AG08395 (cell line): Measurements from ENCODE around the gene UPK1B.
"Not testable (repeated sequence)": the region's sequence is repeated elsewhere in the genome, so short reads cannot be mapped to it uniquely, and the experiment has no call there.

Source experiments
- DNase-seq: peaks from one replicate; pipeline ENCODE4 v3.0.0; 2012; ENCODE audit warnings: mixed read lengths, low spot score

Gene UPK1B

DNA sequence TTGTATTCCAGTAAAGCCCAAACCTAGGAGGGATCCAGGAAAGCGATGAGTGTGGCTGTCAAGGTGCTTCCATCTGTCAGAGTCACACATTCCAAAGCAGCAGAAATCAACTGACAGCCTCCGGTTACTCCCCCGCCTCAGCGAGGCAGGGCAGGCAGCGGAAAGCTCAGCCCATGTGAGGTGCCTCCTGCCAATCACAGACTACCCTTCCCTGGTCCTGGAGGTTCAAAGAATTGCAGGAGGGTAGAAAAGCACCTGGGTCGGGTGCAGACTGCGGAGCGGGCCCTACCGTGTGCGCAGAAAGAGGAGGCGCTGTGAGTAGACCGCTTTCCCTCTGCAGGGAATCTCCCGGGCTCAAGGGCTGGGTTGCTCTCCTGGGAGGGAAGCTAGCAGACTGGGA lies at the start of gene UPK1B:
Gene UPK1B, plus strand, starts transcription at position 274 of the 400 bp plus-strand sequence. CDS start 13,144 bp downstream, outside the sequence.
- DNase-seq: no peak

DNA sequence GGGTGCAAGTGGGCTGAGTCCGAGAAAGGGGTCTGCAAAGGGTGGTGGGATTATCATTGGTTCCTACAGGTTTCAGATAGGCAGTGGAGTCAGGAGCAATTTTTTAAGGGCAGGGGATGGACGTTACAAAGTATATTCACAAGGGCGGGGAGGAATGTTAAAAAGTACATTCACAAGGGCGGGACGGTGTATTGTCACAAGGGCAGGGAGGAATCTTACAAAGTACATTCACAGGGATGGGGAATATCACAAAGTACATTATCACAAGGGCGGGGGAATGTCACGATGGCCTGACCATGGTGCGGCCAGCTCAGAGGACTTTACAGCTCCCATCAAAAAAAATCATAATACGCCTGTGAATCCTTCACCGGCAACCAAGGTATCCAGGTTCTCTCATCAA lies 48.1 kb upstream of the UPK1B start:
- no peak for DNase-seq

DNA sequence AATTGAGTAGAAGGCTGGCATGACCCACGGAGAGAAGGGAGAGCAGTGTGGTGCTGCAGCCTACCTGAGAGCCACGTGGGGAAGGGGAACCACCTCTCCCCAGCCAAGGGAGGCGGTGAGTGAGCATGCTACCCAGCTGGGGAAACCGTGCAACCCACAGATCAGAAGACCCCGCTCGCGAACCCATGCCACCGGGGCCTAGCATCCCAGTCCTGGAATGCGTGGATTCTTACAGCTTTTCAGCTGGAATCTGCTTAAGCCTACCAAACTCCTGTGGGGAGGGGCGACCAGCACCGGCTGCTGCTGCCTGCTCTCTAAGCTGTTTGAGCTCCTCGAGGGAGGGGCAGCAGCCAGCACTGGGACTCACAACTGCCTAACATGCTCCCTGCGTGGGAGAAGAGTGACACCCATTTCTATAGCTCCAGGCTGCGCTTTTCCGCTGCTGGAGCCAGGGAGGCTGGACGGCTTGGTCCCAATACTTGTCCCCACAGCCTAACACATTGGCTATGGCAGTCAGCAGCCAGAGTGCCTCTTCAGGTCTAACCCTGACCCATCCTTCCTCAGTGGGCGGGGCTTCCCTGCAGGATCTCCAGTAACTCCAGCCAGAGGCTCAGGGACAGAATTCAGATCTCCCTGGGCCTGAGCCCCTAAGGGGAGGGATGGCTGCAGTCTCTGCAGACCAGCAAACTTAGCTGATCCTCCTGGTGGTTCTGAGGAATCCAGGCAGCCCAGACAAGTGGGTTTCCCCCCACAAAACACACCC lies 47.5 kb upstream of the UPK1B start:
- no peak for DNase-seq

DNA sequence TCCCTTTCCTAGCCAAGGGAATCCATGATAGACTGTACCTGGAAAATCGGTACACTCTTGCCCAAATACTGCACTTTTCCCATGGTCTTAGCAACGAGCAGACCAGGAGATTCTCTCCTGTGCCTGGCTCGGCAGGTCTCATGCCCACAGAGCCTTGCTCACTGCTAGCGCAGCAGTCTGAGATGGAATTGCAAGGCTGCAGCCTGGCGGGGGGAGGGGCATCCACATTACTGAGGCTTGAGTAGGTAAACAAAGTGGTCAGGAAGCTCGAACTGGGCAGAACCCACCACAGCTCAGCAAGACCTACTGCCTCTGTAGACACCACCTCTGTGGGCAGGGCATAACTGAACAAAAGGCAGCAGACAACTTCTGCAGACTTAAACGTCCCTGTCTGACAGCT lies 43.1 kb upstream of the UPK1B start:
- DNase-seq: not testable (repeated sequence)

DNA sequence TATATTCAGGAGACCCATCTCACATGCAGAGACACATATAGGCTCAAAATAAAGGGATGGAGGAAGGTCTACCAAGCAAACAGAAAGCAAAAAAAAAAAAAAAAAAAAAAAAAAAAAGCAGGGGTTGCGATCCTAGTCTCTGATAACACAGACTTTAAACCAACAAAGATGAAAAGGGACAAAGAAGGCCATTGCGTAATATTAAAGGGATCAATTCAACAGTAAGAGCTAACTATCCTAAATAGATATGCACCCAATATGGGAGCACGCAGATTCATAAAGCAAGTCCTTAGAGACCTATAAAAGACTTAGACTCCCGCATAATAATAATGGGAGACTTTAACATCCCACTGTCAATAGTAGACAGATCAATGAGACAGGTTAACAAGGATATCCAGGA lies 41.1 kb upstream of the UPK1B start:
- DNase-seq: not testable (repeated sequence)

DNA sequence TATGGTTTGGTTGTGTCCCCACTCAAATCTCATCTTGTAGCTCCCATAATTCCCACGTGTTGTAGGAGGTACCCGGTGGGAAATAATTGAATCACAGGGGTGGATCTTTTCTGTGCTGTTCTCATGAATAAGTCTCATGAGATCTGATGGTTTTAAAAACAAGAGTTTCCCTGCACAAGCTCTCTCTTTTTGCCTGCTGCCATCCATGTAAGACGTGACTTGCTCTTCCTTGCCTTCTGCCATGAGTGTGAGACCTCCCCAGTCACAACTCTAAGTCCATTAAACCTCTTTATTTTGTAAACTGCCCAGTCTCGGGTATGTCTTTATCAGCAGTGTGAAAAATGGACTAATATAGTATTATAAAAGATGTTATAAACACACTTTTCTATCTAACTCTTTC lies 34.0 kb upstream of the UPK1B start:
- DNase-seq: not testable (repeated sequence)

DNA sequence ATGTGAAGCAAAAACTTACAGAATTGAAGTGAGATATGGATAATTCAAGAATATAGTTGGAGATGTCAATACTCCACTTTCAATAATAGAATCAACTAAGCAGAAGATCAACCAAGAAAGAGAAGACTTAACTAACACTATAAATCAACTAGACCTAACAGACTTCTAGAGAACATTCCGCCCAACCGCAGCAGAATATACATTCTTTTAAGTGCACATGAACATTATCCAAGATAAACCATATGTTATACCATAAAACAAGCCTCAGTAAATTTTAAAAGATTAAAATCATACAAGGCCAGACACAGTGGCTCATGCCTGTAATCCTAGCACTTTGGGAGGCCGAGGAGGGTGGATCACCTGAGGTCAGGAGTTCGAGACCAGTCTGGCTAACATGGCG lies 32.9 kb upstream of the UPK1B start:
- DNase-seq: no peak

DNA sequence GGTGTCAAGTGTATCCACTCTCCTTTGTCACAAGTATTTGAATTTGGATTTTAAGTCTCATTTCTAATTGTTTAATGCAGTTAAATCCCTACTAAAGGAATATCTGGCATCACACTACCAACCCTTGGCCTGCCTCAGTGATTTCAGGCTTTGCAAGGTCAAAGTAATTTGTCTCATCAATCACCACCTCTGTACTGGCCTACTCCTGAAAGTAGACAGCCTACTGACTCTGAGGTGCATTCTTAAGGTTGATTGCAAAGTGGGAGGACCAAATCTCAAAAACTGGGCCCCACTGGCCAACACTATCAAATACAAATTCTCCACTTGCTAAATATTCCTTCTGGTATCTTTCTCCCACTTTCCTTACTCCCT lies 28.3 kb upstream of the UPK1B start:
- DNase-seq: no peak

DNA sequence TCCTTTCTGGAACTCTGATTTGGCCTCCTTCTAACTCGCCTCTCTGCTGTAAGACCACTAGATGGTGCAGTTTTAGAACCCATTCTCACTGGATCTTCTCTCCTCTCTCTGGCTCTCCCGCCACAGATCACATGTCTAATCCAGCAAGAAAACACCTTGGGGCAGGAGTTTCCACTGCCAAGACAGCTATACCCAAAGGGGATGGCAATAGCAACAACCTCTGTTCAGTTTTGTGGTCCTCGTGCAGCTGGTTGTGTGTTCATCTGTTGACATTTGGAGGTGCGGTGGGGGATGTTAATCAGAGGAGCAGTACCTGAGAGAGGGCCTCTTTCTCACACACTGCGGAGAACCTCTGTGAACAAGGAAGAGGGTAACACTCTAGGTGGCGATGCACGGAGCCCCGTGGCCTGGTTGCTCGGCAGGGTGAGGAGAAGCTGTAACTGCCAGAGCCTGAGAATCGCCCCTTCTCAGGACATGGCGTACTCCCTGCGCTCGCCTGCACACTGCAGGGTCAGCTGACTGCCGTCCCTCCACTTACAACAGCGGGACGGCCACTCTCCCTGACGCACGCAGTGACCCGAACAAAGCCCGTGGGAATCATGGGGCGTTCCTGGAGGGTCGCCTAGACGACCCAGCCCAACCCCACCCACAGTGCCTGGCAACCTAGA lies 27.8 kb upstream of the UPK1B start, which contains the start of gene TEX55:
Gene TEX55, plus strand, starts transcription at position 666 of the 668 bp plus-strand sequence. CDS start 25 bp downstream, outside the sequence.
- DNase-seq: peak; percentile 79

DNA sequence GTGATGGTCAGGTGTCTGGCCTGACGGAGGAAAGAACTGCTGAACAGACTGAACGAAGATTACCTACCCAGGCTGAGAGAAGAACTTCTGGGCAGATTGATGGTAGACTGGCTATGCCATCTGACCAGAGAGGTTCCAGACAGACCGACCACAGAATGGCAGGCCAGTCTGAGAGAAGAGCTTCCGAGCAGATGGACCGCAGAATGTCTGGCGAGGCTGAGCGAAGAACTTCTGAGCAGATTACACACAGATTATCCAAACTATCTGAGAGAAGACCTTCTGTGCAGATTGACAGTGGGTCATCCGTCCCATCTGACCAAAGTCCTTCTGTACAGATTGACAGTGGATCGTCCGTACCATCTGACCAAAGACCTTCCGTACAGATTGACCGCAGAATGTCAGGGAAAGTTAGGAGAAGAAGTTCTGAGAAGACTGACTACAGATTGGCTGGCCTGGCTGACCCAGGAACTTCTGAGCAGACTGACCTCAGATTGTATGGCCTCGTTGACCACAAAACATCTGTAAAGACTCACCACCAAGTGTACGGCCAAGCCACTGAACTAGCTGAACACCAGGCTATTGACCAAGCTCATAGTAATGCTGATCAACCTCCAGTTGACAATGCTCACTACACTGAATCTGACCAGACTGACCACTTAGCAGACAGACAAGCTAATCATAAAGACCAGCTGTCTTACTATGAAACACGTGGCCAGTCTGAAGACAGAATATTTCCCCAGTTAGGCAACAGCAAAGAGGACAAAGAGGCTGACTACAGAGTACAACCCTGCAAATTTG lies 26.6 kb upstream of the UPK1B start:
- no peak for DNase-seq

DNA sequence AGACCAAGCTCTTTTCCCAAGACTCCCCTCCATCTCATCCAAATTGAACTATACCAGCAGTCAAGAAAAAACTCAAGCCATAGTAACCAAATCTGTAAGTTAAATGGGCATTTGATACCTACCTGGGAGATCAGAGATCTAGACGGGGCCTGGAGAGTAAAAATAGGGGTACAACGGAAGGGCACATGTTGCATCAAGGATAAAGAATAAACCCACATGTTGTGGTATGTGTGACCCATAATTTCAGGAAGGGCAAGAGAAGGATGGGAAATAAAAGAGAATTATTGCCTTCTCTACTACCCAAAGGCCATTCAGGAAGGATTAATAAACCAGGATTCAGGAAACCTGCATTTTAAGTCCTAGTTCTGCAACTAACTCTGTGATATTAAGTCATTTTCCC lies 25.9 kb upstream of the UPK1B start:
- no peak for DNase-seq

DNA sequence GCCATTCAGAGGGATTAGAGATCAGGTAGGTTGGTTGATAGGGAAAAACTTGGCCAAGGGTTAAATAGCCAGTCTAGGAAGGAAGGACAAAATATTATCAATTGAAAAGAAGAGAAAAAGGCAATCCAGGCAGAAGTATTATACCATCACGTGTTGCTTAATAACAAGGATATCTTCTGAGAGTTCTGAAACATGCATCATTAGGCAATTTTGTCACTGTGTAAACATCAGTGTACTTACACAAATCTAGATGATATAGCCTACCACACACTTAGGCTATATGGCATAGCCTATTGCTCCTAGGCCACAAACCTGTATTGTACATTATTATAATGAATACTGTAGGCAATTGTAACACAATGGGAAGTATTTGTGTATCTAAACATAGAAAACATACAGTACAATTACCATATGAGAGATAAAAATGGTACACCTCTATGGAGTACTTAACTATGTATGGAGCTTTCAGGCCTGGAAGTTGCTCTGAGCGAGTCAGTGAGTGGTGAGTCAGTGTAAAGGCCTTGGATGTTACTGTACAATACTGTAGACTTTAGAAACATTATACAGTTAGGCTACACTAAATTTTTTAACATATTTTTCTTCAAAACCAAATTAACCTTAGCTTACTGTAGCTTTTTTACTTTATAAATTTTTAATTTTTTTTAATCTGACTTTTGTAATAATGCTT lies 24.8 kb upstream of the UPK1B start:
- DNase-seq: no peak

DNA sequence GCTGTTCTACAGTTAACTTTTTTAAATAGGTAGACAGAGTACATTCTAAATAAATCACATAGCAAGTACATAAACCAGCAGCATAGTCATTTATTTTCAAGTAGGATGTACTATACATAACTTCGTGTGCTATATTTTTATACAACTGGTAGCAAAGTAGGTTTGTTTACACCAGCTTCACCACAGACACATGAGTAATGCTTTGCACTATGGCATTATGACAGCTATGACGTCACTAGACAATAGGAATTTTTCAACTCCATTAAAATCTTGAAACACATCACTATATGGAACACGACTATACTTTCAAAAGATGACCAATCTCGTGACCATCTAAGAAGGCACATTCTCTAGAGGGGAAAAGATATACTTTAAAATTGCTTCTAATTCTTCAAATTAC lies 23.9 kb upstream of the UPK1B start:
- DNase-seq: no peak

DNA sequence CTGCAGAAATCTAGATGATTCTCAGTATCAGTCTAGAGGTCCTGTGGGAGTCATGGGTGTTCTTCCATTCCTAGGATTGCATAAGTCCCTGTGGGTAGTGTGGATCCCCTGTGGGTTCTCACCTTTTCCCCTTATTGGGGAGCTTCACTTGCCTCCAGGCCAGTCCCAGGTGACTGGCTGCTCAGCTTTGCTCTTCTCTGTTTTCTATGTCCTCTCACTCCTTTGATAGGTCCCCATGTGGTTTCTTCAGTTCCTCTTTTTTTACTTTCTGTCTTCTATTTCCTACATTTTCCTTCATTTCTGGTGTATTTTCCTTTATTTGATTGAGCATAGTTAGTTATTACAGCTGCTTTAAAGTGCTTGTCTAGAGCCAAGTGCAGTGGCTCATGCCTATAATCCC lies 16.5 kb upstream of the UPK1B start:
- no peak for DNase-seq

DNA sequence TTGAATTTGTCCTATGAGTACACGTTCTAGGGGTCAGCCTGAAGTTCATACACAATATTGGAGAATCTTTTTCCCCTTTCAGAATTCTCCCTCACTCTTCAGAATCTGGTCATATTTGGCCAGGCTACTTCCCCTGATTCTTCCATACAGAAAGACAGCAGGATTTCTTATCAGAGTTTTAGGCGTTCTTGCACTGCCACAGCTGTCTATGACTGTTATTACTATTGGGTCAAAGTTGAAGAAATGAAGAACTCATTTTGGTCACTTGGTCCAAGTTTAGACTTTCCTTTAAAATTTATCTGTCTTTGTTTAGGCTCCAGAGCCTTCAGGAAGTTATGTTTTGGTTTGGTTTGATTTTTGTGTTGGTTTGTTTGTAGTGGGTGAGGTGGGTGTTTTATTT lies 15.4 kb upstream of the UPK1B start:
- no peak for DNase-seq

DNA sequence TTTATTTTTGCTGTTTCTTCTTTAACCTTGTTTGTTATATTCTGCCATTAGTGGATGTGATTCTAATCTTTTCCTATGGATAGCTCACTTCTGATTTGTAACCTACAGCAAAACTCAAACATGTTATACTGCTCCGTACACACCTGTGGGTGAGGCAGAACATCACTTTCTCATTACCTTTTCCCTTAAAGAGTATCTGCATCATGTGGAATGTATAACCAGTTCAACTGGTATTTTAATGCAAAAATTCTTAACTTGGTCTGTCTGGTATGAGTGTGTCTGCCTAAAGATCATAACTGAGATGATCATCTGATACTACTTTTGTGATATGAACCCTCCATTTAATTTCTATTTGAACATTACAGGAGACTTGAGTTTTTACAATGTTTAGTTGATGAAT lies 13.0 kb upstream of the UPK1B start:
- DNase-seq: no peak

DNA sequence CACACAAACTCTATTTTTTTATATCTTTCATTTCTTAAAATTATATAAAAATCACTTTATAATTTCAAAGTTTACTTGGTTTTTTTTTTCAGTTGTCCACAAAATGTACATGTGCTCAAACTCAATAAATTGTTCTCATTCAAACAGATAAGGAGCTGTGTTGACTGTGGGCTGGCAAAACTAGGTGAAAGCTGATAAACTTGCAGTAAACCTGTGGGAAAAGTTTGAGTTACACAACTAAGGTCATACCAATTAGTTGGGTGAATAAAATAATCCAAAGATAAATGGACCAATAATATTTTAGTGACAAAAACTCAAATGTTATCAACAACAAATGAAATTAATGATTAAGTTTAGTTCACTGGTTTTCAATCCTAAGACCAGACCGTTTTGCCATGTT lies 12.6 kb upstream of the UPK1B start:
- no peak for DNase-seq

DNA sequence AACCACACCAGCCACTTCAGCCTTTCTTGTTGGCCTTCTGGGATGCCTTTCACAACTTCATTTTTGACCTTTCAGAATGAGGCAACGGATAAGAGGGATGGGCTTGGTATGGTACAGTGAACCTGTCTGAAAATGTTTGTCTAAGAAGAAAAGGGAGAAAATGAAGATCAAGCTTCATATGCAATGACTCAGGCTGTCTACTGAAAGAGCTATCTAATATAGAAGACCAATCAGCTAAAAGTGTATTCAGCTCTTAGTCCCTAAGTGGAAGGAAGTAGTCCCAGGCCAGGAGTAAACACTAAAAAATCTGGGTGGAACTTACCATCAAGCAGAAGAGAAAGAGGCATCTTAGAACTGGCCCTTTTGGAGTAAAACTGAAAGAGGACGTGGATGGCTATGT lies 12.2 kb upstream of the UPK1B start:
- DNase-seq: no peak

DNA sequence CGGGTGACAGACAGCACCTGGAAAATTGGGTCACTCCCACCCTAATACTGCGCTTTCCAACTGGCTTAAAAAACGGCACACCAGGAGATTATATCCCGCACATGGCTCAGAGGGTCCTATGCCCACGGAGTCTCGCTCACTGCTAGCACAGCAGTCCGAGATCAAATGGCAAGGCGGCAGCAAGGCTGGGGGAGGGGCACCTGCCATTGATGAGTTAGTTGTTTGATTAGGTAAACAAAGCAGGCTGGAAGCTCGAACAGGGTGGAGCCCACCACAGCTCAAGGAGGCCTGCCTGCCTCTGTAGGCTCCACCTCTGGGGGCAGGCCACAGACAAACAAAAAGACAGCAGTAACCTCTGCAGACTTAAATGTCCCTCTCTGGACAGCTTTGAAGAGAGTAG lies 8.7 kb upstream of the UPK1B start:
- not testable (repeated sequence) for DNase-seq

DNA sequence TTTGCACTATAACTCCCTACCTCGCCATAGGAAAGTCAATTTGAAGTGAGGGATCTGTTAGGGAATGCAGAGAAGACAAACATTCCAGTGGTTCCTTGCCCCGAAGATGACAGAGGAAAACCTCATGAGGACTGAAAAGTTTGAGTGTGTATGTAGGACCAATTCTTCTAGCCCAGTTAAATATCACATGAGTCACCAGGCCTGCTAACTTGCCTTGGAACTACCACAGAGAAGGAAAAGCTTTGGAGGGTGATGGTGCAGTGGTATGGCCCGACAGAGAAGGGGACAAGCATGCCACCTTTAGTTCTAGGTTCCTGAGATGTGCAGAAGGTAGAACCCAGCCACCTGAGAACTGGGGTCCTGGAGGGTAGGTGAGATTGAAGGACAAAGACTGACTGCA lies 2.6 kb upstream of the UPK1B start:
- peak; percentile 15 for DNase-seq

DNA sequence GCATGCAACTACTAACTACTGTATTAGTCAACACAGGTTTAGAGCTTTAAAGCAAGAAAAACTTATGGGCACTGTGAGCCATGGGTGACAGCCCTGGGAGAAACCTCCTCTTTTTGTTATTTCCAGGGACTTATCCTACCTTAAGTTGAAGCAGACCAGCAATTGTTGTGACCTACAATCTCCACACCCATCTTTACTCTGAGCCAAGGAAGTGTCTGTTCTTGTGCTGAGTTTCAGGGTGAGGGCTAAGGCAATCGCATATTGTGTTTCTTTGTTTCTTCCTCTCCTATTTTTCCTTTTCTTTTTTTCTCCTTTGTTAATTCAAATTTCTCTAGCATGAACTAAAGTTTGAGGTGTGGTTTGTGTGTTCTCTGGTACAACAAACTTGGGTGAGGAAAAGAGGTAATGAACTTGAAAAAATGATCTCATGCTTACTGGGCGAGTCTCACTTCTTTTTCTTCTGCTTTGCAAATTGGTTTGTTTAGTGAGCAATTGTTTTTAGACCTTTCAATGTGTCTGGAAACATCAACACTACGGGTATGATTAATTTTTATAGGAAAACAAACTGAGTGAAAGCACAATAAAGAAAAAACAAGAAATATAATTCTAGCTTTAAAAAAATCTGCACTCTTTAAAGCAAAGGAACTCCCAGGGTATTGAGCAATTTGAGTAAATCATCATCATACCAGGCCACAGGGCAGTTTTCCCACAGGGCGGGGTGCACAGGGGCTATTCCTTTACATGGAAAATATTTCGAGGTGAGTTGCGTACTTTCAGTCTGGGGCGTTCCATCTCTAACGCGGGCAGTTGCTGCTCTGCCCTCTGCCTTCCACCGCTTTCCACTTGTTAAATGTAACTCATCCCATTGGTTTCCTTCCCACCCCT lies 2.7 kb downstream of the UPK1B start:
- peak; percentile 51 for DNase-seq
